ENCODE results near the gene SPDYE6.

Gene SPDYE6

DNA sequence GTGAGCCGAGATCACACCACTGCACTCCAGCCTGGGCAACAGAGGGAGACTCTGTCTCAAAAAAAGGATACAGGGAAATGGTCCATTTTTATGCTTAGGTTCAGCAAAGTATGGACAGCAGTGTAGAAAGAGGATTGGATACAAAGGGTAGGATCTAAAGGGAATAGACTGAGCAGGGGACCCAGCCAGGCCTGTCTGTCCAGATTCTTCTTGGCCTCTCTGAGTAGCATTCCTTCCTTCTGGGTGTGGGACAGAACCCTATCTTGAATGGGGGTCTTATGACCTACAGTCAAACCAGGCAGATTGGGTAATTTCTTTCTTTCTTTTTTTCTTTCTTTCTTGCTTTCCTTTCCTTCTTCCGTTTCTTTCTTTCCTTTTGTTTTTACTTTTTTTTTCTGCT lies 43.9 kb downstream of the SPDYE6 start:
- no peaks in the 10 kb centered on the region for H3K27me3 ChIP-seq (ENCODE audit: insufficient read depth, low read depth, severe bottlenecking)

DNA sequence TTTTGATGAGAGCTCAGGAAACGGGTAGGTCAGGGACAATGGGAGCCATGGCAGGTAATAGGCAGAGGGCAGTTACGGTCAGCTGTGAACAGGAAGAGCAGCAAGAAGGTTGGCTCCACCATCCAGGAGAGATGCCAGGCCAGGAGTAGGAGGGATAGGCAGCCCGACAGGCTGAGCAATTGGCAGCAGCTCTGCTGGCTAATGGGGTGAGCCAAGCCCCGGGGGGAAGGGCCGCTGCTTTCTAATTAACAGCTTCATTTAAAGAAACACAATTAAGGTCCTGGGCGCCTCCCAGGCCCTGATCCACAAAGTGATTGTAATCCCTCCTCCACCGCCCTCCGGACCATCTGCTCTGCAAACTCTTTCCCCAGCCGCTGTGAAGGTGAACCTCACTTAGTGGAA lies 45.8 kb downstream of the SPDYE6 start:
- Histone ChIP-seq H3K36me3 (peaks cover 19% of the 10 kb centered on the region), H3K27ac (peak overlapping the region; percentile 83), H3K9me3 (ENCODE audit: severe bottlenecking) (no peaks in the 10 kb centered on the region), H3K27me3 (ENCODE audit: insufficient read depth, low read depth, severe bottlenecking) (no peaks in the 10 kb centered on the region), H3K4me3 (ENCODE audit: low read depth, low read length) (no peak overlapping the region)
- TF ChIP-seq, protein P1, sequence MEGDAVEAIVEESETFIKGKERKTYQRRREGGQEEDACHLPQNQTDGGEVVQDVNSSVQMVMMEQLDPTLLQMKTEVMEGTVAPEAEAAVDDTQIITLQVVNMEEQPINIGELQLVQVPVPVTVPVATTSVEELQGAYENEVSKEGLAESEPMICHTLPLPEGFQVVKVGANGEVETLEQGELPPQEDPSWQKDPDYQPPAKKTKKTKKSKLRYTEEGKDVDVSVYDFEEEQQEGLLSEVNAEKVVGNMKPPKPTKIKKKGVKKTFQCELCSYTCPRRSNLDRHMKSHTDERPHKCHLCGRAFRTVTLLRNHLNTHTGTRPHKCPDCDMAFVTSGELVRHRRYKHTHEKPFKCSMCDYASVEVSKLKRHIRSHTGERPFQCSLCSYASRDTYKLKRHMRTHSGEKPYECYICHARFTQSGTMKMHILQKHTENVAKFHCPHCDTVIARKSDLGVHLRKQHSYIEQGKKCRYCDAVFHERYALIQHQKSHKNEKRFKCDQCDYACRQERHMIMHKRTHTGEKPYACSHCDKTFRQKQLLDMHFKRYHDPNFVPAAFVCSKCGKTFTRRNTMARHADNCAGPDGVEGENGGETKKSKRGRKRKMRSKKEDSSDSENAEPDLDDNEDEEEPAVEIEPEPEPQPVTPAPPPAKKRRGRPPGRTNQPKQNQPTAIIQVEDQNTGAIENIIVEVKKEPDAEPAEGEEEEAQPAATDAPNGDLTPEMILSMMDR (IDR thresholded peaks at IDR 0.05; ENCODE audit: low read depth, low read length): no peak
- peak; percentile 88 for DNase-seq

More for the DNA sequence above, 43.9 kb downstream of the SPDYE6 start:
- Histone ChIP-seq H3K4me3 (ENCODE audit: low read depth, low read length) (no peak overlapping the region), H3K27ac (no peak overlapping the region), H3K9me3 (ENCODE audit: severe bottlenecking) (no peaks in the 10 kb centered on the region), H3K36me3 (peaks cover 22% of the 10 kb centered on the region)
- no peak for DNase-seq
- TF ChIP-seq, protein P1 (IDR thresholded peaks at IDR 0.05; ENCODE audit: low read depth, low read length): no peak

DNA sequence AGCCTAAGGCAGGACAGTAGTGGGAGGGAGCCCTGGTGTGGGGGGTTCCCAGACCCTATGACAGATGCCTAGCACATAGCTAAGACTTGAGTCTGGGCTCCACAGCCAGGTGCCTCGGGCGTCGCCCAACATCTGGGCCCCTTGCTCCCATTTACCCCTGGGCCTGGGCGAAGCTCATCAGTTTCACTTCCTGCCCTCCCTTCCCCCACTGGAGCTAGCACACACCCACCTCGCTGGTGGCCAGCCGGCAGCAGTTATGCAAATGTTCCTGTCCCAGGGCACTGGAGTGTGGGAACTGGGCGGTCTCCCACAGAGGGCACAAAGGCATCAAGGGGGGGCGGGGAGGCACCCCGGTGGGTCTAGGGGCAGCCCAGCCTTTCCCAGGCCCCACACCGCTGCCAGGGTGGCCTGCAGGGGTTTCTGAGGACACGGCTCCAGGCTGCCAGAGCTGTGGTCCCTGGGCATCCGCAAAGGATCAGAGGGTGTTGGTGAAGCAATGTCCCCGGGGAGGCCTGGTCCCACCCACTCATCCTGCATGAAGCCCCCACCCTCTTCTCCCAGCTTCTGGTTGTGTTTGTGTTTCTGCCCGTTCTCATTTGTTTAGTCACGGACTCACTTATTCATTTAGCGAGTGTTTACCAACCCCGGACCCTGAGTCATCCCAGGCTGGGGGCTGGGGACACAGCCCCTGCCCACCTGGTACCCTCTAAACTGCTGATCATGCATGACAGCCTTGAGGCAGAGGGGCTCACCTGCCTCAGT lies 49.1 kb downstream of the SPDYE6 start:
- H3K4me3 ChIP-seq (ENCODE audit: low read depth, low read length): no peak overlapping the region

DNA sequence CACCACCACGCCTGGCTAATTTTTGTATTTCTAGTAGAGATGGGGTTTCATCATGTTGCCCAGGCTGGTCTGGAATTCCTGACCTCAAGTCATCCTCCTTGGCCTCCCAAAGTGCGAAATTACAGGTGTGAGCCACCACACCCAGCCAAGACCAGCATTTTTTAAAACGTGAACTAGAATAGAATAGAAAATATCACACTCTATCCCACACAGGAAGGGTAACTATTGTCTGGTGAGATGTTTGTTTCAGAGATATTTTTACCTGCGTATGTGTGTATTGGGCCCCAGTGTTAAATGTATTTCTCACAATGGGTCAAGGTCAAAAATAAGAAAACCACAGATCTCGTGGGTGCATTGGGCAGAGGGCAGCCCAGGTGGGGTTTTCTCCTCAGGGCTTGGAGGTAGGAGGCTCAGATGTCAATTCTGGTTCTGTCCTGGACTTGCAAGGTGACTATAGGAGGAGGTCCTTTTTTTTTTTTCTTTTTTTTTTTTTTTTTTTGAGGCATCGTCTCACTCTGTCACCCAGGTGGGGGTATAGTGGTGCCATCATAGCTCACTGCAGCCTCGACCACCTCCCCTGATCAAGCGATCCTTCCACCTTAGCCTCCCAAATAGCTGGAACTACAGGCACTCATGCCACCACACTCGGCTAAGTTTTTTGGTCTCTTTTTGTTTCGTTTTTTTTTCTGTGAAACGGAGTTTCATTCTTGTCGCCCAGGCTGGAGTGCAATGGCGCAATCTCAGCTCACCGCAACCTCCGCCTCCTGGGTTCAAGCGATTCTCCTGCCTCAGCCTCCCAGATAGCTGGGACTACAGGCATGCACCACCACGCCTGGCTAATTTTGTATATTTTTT lies 50.6 kb downstream of the SPDYE6 start:
- Histone ChIP-seq H3K9me3 (ENCODE audit: severe bottlenecking) (no peaks in the 10 kb centered on the region), H3K27me3 (ENCODE audit: insufficient read depth, low read depth, severe bottlenecking) (no peaks in the 10 kb centered on the region), H3K36me3 (peaks cover 13% of the 10 kb centered on the region), H3K27ac (no peak overlapping the region), H3K4me3 (ENCODE audit: low read depth, low read length) (no peak overlapping the region)
- DNase-seq: no peak
- TF ChIP-seq, protein P1 (IDR thresholded peaks at IDR 0.05; ENCODE audit: low read depth, low read length): no peak

More for the DNA sequence above, 49.1 kb downstream of the SPDYE6 start:
- no peaks in the 10 kb centered on the region for H3K27me3 ChIP-seq (ENCODE audit: insufficient read depth, low read depth, severe bottlenecking)
- no peak overlapping the region for H3K27ac ChIP-seq
- TF ChIP-seq, protein P1 (IDR thresholded peaks at IDR 0.05; ENCODE audit: low read depth, low read length): no peak
- no peak for DNase-seq
- no peaks in the 10 kb centered on the region for H3K9me3 ChIP-seq (ENCODE audit: severe bottlenecking)
- peaks cover 13% of the 10 kb centered on the region for H3K36me3 ChIP-seq

DNA sequence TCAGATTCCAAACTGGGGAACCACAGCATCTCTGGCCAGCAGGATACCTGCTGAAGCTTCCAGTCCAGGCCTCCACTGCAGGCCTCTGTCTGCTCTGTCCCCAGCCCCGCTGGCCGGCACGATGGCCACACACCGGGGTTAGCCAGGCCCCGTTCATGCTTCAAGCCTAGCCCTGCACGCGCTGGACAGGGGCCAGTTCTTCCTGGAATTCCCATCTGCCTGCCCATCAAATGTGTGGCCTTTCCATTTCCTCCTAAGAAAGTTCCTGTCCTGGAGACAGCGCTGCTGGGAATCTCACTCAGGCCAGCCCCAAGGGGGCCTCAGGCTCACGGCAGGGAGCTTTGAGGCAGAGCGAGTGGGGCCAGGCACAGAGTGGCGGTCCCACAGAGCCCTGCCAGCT lies 51.6 kb downstream of the SPDYE6 start:
- H3K27me3 ChIP-seq (ENCODE audit: insufficient read depth, low read depth, severe bottlenecking): no peaks in the 10 kb centered on the region
- TF ChIP-seq, protein P1 (IDR thresholded peaks at IDR 0.05; ENCODE audit: low read depth, low read length): no peak
- no peaks in the 10 kb centered on the region for H3K9me3 ChIP-seq (ENCODE audit: severe bottlenecking)
- DNase-seq: no peak
- H3K36me3 ChIP-seq: peaks cover 13% of the 10 kb centered on the region
- H3K27ac ChIP-seq: no peak overlapping the region
- H3K4me3 ChIP-seq (ENCODE audit: low read depth, low read length): no peak overlapping the region
